ENCODE measurements around the gene CRAT.

CRAT gene

DNA sequence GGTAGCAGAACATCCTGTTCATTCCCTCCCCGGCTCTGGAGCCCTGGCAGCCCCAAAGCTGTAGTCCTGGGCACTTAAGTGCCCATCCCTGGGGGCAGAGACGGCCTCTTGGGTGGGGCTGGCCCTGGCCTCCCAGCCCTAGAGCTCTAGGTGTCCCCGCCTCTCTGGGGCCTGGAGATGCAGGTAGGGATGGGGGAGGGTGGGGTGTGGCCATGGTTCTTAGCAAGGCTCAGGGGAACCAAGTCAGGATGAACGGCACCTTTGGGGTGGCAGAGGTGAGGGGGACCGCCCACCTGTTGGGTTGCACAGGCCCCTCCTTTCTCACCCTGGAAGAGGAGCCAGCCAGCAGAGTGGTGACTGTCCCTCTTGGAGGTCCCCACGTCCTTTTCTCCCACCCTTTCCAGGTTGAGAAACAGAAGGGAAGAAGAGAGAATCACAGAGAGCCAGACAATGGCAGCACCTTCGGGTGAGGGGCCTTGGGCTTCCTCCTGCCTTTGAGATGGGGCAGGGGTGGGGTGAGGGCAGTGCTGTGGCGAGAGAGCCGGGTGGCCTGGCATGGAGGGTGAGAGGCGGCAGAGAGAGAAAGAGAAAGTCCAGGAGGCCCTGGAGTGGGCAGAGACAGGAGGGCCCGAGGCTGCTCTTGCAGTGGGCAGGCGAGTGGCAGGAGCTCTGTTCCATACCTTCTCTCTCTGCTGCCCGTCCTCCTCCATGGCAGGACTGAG is 2.3 kb downstream of the CRAT start:
- no peak for DNase-seq (ENCODE audit: extremely low read depth, low read depth)
- TF ChIP-seq, protein P1, sequence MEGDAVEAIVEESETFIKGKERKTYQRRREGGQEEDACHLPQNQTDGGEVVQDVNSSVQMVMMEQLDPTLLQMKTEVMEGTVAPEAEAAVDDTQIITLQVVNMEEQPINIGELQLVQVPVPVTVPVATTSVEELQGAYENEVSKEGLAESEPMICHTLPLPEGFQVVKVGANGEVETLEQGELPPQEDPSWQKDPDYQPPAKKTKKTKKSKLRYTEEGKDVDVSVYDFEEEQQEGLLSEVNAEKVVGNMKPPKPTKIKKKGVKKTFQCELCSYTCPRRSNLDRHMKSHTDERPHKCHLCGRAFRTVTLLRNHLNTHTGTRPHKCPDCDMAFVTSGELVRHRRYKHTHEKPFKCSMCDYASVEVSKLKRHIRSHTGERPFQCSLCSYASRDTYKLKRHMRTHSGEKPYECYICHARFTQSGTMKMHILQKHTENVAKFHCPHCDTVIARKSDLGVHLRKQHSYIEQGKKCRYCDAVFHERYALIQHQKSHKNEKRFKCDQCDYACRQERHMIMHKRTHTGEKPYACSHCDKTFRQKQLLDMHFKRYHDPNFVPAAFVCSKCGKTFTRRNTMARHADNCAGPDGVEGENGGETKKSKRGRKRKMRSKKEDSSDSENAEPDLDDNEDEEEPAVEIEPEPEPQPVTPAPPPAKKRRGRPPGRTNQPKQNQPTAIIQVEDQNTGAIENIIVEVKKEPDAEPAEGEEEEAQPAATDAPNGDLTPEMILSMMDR (IDR thresholded peaks at IDR 0.05; ENCODE audit: low read depth, low read length) = no peak

DNA sequence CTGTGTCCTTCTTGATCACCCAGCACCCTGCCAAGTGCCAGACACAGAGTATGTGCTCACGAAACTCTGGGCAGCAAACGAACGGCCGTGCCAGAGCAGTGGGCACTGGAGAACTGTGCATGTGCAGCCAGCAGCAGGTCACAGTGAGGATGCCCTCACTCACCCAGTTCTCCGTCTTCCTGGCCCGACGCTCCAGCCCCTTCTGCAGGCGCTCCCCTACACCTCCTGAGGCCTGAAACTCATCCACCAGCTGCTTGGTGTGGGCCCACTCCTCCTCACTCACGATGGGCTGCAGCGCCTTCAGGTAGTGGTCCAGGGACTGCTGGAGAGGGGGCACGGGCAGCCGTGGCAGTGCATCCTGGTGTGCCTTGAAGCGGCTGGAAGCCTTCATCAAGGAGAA is 2.9 kb downstream of the CRAT start:
- TF ChIP-seq, protein P1 (IDR thresholded peaks at IDR 0.05; ENCODE audit: low read depth, low read length) = no peak

DNA sequence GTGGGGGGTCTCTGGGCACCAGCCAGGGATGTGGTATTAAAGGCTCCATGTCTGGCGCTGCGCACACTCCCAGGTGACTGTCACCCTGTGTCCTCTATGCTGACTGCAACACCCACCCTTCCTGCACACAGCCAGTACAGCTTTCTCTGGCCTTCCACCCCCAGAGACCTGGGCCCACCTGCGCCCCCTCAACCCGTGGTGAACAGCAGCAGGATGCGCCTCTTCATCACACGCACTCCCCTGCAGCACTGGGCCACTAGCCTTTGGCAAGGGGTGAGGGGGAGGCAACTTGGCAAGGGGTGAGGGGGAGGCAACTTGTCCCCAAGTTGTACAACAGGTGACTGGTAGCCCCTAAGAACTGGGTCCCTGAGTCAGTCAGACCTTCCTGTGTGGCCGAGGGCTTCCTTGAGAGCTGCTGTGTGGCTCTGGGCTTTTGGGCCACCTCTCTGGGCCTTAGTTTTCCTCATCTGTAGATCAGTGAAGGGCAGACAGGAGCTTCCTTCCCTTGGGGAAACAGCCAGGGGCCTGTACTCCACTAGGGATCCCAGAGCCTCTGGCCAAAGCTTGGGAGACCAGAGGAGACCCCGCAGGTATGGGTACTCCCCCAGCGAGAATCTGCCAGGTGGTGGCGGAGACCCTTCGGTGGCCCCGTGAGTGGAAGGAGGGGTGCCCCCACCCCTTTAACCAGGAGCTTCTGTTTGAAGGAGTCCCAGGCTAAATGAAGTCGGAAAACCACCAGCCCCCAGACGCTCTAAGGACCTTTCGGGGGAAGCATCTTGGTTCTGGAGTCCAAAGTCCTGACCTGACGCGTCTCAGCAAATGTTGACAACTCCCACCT is 4.5 kb downstream of the CRAT start:
- TF ChIP-seq, protein P1 (IDR thresholded peaks at IDR 0.05; ENCODE audit: low read depth, low read length) = no peak
- no peak for DNase-seq (ENCODE audit: extremely low read depth, low read depth)

More for the DNA sequence above, 2.9 kb downstream of the CRAT start:
- no peak for DNase-seq (ENCODE audit: extremely low read depth, low read depth)

DNA sequence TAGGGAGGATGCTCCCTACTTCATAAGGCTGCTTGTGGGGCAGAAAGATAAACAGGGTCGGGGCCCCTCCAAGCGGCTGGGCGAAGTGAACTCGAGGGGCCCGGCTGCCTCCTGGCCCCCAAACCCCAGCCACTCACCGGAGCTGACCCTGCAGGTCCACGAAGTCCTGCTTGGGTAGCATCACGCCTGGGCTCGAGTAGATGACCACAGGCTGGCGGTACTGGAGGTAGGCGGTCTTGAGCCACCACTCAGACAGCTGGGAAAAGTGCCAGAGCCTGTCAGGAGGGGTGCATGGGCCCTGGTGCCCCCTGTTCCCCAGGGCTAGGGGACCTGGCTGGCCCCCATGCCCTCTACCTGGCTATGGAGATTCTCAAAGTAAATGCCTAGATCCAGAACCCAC is 6.5 kb downstream of the CRAT start:
- TF ChIP-seq, protein P1 (IDR thresholded peaks at IDR 0.05; ENCODE audit: low read depth, low read length) = no peak
- DNase-seq (ENCODE audit: extremely low read depth, low read depth) = no peak

DNA sequence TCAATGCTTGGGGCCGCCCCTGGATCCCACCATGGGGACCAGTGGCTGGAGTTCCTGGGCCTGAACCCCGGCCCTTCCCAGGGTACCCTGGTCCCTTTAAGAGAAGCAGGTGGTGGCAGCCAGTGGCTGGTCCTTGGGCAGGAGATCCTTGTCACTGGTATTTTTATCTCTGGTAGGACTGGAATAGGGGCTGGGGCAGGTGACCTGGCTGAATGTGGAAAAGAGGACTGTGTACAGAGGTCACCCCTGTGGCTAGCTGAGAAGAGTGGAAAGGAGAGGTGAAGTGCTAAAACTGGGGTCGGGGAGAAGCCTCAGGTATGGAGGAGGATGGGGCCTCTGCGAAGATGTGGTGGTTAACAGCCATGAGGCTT is 7.0 kb downstream of the CRAT start:
- DNase-seq (ENCODE audit: extremely low read depth, low read depth) = no peak
- TF ChIP-seq, protein P1 (IDR thresholded peaks at IDR 0.05; ENCODE audit: low read depth, low read length) = no peak

DNA sequence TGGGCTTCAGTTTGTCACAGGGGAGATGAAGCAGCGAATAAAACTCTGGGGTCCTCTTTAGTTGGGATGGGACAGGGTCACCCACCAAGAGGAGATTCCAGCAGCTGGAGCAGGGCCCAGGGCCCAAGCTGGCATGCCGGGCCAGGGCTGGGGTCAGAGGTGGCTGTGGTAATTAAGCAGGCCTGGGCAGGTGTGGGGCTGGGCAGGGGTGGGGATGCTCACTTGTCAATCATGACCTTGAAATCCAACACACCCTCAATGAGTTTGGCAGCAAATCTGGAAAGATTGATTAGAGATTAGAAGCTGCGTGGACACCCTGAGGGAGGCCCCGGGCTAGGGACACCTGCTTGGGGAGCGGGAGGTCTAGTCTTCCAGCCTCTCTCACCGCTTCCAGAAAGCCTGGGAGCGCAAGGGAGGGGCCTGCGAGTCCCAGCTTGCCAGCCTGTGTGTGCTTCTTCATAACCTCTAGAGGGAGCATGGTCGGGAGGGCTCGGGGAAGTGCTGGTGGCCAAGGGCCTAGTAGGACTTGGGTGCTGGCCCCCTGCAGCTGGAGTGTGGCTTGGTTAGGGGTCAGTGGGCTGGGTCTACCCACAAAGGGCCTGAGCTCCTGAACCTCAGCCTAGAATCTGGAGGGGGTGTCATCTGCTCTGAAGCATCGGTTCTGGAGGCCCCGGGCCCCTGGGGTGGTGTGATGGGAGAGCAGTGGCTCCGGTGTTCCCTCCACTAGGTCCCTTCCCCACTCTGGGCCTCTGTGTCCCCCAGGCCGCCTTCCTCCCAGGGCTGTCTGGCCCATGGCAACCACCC is 7.6 kb downstream of the CRAT start:
- TF ChIP-seq, protein P1 (IDR thresholded peaks at IDR 0.05; ENCODE audit: low read depth, low read length) = peak; percentile 46
- DNase-seq (ENCODE audit: extremely low read depth, low read depth) = no peak

All from AG09319 (cell line).